SK-N-SH (cell line): ENCODE results near the gene RABGAP1L. TPM values are rescaled to one million over a fixed set of nuclear protein-coding genes. Genes with fewer than 3 reads are reported as not detected.

Experiments used
- CTCF ChIA-PET: fragments of 300-600, 350-600 bp; formaldehyde crosslinking; extraction: SDS; loops from one replicate; lab custom pipeline; 2021; lab: Yijun Ruan, JAX
- POLR2A ChIA-PET: fragments of 350-600 bp; sonication (Branson Sonifier 250); formaldehyde crosslinking; extraction: SDS; loops from one replicate; lab custom pipeline; 2020; ENCODE audit warnings: antibody characterized with exemption, inconsistent platforms; lab: Yijun Ruan, JAX
- DNase-seq: peaks from one replicate; pipeline ENCODE4 v3.0.0; 2012
- H2AFZ ChIP-seq: fragments of 200-600 bp; sonication (generic); 2 replicates; pipeline ENCODE4 v1.8.1; 2016; ENCODE audit warnings: antibody characterized with exemption, mild to moderate bottlenecking, low read depth
- H3F3A ChIP-seq: fragments of 200-600 bp; sonication (generic); replicated peaks from 2 replicates; pipeline ENCODE3; 2016; ENCODE audit warnings: antibody characterized with exemption, mild to moderate bottlenecking; ENCODE audit not compliant: insufficient read depth
- H3K27ac ChIP-seq, 2 experiments: fragments of 200-500 bp in 1 of 2; fragments of 200-600 bp in 1 of 2; sonication (Bioruptor generic) in 1 of 2; sonication (generic), shearing (Covaris generic) in 1 of 2; 2 replicates each; pipeline versions ENCODE4 v1.5.1 to v1.6.1; 2014 to 2016; ENCODE audit warnings: low read depth in 2 of 2, inconsistent platforms in 1 of 2, low read length in 1 of 2, mild to moderate bottlenecking in 1 of 2, mixed read lengths in 1 of 2
- H3K27me3 ChIP-seq: fragments of 200-600 bp; sonication (generic), shearing (Covaris generic); 2 replicates; pipeline ENCODE4 v1.6.1; 2016; ENCODE audit warnings: mixed run types; ENCODE audit not compliant: insufficient read depth
- H3K36me3 ChIP-seq, 2 experiments: fragments of 200-500 bp in 1 of 2; fragments of 200-600 bp in 1 of 2; sonication (Bioruptor generic) in 1 of 2; sonication (generic) in 1 of 2; replicated peaks in 1 of 2; 2 replicates each; pipeline versions ENCODE3 to v1.5.1; 2014 to 2016; ENCODE audit warnings: low read length in 1 of 2, mild to moderate bottlenecking in 1 of 2; ENCODE audit not compliant: insufficient read depth in 2 of 2, control insufficient read depth in 1 of 2
- H3K4me1 ChIP-seq, 2 experiments: fragments of 200-500 bp in 1 of 2; fragments of 200-600 bp in 1 of 2; sonication (Bioruptor generic) in 1 of 2; sonication (generic), shearing (Covaris generic) in 1 of 2; 2 replicates each; pipeline versions ENCODE4 v1.5.1 to v1.6.1; 2014 to 2016; ENCODE audit warnings: low read depth in 1 of 2, low read length in 1 of 2, mixed run types in 1 of 2; ENCODE audit not compliant: insufficient read depth in 2 of 2, control insufficient read depth in 1 of 2
- H3K4me2 ChIP-seq: fragments of 200-600 bp; sonication (generic), shearing (Covaris generic); 2 replicates; pipeline ENCODE4 v1.6.1; 2017; ENCODE audit warnings: mixed run types
- H3K4me3 ChIP-seq, 2 experiments: fragments of 200-500 bp in 1 of 2; fragments of 200-600 bp in 1 of 2; sonication (Bioruptor generic) in 1 of 2; sonication (generic), shearing (Covaris generic) in 1 of 2; 2 replicates each; pipeline versions ENCODE4 v1.5.1 to v1.8.1; 2014 to 2016; ENCODE audit warnings: low read depth in 2 of 2, inconsistent platforms in 1 of 2, low read length in 1 of 2, mild to moderate bottlenecking in 1 of 2, mixed read lengths in 1 of 2, moderate library complexity in 1 of 2
- H3K79me2 ChIP-seq: fragments of 200-600 bp; sonication (generic); 2 replicates; pipeline ENCODE4 v1.8.1; 2017; ENCODE audit warnings: mild to moderate bottlenecking; ENCODE audit not compliant: insufficient read depth
- H3K9ac ChIP-seq: fragments of 200-600 bp; sonication (generic); 2 replicates; pipeline ENCODE4 v1.6.1; 2017; ENCODE audit warnings: mixed run types
- H3K9me2 ChIP-seq: fragments of 200-600 bp; sonication (generic); 2 replicates; pipeline ENCODE4 v1.6.1; 2017; ENCODE audit warnings: mixed run types
- H3K9me3 ChIP-seq: fragments of 200-600 bp; sonication (generic); 2 replicates; pipeline ENCODE4 v1.6.1; 2017; ENCODE audit warnings: mixed run types, mild to moderate bottlenecking, moderate library complexity
- H4K20me1 ChIP-seq: fragments of 200-600 bp; sonication (generic); 2 replicates; pipeline ENCODE4 v1.6.1; 2017; ENCODE audit warnings: mild to moderate bottlenecking, mixed run types; ENCODE audit not compliant: insufficient read depth
- FOSL2 ChIP-seq: IDR thresholded peaks from 2 replicates; pipeline ENCODE4 v1.4.0; 2012; ENCODE audit warnings: low read depth, mild to moderate bottlenecking, moderate library complexity, borderline replicate concordance
- FOXJ3 ChIP-seq: sonication (generic); formaldehyde crosslinking; IDR thresholded peaks from 2 replicates; pipeline ENCODE4 v1.5.1; 2020; ENCODE audit warnings: mild to moderate bottlenecking, missing genetic modification reagents
- GABPA ChIP-seq: IDR thresholded peaks from 2 replicates; pipeline ENCODE4 v1.4.0; 2012; ENCODE audit warnings: low read depth, mild to moderate bottlenecking
- MEF2A ChIP-seq: IDR thresholded peaks from 2 replicates; pipeline ENCODE4 v1.4.0; 2012; ENCODE audit warnings: low read depth, borderline replicate concordance
- POLR2AphosphoS5 ChIP-seq: IDR thresholded peaks from 2 replicates; pipeline ENCODE4 v1.6.1; 2012; ENCODE audit warnings: low read depth, low read length
- RFX5 ChIP-seq: IDR thresholded peaks from 2 replicates; pipeline ENCODE4 v1.6.1; 2012; ENCODE audit warnings: mild to moderate bottlenecking, improper control_type of control experiment, low read length
- RXRA ChIP-seq: IDR thresholded peaks from 2 replicates; pipeline ENCODE4 v1.4.0; 2012; ENCODE audit warnings: low read depth, mild to moderate bottlenecking, borderline replicate concordance
- SMC3 ChIP-seq: IDR thresholded peaks from 2 replicates; pipeline ENCODE4 v1.6.1; 2012; ENCODE audit warnings: low read depth, low read length, improper control_type of control experiment
- TCF12 ChIP-seq: IDR thresholded peaks from 2 replicates; pipeline ENCODE4 v1.4.0; 2012
- TEAD4 ChIP-seq: IDR thresholded peaks from 2 replicates; pipeline ENCODE4 v1.4.0; 2012; ENCODE audit warnings: mild to moderate bottlenecking, borderline replicate concordance; ENCODE audit not compliant: insufficient read depth
- WGBS: methylation state at CpG from one replicate; pipeline ENCODE4 v1.1.6; 2017; ENCODE audit warnings: low lambda C conversion rate; 5-methylcytosine and 5-hydroxymethylcytosine counted together
- polyA plus RNA-seq, 3 experiments: library from polyadenylated mRNA; depleted of rRNA; stranded (reverse); fragments of >200 nt; gene quantifications; 2 replicates each; pipeline ENCODE4 v1.2.3, GENCODE V29; 2012
- TF ChIP-seq, protein P1 (sequence below): fragments of 150-350 bp; IDR thresholded peaks from 2 replicates; pipeline ENCODE4 v1.6.1; 2017; ENCODE audit warnings: antibody characterized with exemption, low read length, low read depth, borderline replicate concordance
- TF ChIP-seq, protein P2 (sequence below): fragments of 150-350 bp; IDR thresholded peaks from 2 replicates; pipeline ENCODE4 v1.6.1; 2016; ENCODE audit warnings: mild to moderate bottlenecking, low read depth, low read length
- TF ChIP-seq, protein P3 (sequence below): IDR thresholded peaks from 2 replicates; pipeline ENCODE4 v1.4.0; 2012; ENCODE audit warnings: low read depth, borderline replicate concordance

Gene RABGAP1L
- polyA plus RNA-seq, 1 of the 3 experiments (the other 2 are of a cell fraction): 7.2 TPM

DNA sequence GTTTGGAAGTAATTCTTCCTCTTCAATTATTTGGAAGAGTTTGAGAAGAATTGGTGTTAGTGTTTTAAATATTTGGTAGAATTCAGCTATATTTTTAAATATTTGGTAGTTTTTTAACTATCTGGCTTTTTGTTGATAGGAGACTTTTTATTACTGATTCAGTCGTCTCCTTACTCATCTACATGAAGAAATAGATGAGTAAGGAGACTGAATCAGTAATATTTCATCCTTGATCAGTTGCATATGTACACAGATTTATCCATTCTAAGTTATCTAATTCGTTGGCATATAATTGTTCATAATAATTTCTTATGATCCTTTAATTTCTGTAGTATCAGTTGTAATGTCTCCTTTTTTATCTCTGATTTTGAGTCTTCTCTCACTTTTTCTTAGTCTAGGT, 512.5 kb downstream of the RABGAP1L start:
- H3K27me3 ChIP-seq: no peaks in the 10 kb centered on the region
- 34% methylated on average over 2 of the region's 2 CpGs for WGBS
- no peak overlapping the region for H3K9ac ChIP-seq
- H3F3A ChIP-seq: no peaks in the 10 kb centered on the region
- no peaks in the 10 kb centered on the region for H3K9me3 ChIP-seq
- H3K4me3 ChIP-seq: no peak overlapping the region
- TF ChIP-seq, protein P1, sequence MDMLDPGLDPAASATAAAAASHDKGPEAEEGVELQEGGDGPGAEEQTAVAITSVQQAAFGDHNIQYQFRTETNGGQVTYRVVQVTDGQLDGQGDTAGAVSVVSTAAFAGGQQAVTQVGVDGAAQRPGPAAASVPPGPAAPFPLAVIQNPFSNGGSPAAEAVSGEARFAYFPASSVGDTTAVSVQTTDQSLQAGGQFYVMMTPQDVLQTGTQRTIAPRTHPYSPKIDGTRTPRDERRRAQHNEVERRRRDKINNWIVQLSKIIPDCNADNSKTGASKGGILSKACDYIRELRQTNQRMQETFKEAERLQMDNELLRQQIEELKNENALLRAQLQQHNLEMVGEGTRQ: no peak
- TF ChIP-seq, protein P2, sequence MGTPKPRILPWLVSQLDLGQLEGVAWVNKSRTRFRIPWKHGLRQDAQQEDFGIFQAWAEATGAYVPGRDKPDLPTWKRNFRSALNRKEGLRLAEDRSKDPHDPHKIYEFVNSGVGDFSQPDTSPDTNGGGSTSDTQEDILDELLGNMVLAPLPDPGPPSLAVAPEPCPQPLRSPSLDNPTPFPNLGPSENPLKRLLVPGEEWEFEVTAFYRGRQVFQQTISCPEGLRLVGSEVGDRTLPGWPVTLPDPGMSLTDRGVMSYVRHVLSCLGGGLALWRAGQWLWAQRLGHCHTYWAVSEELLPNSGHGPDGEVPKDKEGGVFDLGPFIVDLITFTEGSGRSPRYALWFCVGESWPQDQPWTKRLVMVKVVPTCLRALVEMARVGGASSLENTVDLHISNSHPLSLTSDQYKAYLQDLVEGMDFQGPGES: no peak
- H3K36me3 ChIP-seq: no peaks in the 10 kb centered on the region
- DNase-seq: no peak
- no peaks in the 10 kb centered on the region for H3K4me1 ChIP-seq
- H2AFZ ChIP-seq: no peak overlapping the region
- H3K9me2 ChIP-seq: no peaks in the 10 kb centered on the region
- H3K27ac ChIP-seq: no peak overlapping the region
- POLR2A ChIA-PET: no interaction called here
- H4K20me1 ChIP-seq: no peaks in the 10 kb centered on the region
- CTCF ChIA-PET: no interaction called here
- H3K79me2 ChIP-seq: no peaks in the 10 kb centered on the region
- no peak overlapping the region for H3K4me2 ChIP-seq

DNA sequence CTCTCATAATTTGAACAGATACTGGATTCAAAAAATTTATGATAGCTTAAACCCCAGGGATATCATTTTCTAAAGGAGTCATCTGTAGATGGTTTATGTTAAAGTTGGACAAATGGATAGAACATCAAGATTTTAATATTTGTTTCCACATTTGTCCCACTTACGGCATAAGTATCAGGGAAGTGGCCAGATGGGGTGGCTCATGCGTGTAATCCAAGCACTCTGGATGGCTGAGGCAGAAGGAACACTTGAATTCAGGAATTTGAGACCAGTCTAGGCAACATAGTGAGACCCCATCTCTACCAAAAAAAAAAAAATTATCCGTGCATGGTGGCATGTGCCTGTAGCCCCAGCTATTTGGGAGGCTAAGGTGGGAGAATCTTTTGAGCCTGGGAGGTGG, 517.5 kb downstream of the RABGAP1L start:
- no peak overlapping the region for H3K9ac ChIP-seq
- no peak overlapping the region for H3K4me2 ChIP-seq
- no peaks in the 10 kb centered on the region for H3F3A ChIP-seq
- H3K4me3 ChIP-seq: no peak overlapping the region
- H3K9me3 ChIP-seq: no peaks in the 10 kb centered on the region
- ChIA-PET CTCF (interaction anchor here (0.6 kb wide), 1 partner anchor 1045 kb away, joined by 3 read pairs; no protein-coding TSS in a partner anchor), POLR2A (interaction anchor here (0.6 kb wide), 1 partner anchor 166 kb away, joined by 3 read pairs; no protein-coding TSS in a partner anchor)
- no peaks in the 10 kb centered on the region for H3K4me1 ChIP-seq
- H3K27ac ChIP-seq: no peak overlapping the region
- H2AFZ ChIP-seq: no peak overlapping the region
- H3K27me3 ChIP-seq: no peaks in the 10 kb centered on the region
- H3K36me3 ChIP-seq: no peaks in the 10 kb centered on the region
- H3K79me2 ChIP-seq: no peaks in the 10 kb centered on the region
- no peaks in the 10 kb centered on the region for H4K20me1 ChIP-seq
- no peak for TF ChIP-seq FOSL2
- no peak for TF ChIP-seq RXRA
- TF ChIP-seq FOXJ3 (CRISPR knock-in tag): no peak
- TF ChIP-seq, protein P2: no peak
- TF ChIP-seq TCF12: no peak
- no peak for TF ChIP-seq TEAD4
- TF ChIP-seq, protein P3, sequence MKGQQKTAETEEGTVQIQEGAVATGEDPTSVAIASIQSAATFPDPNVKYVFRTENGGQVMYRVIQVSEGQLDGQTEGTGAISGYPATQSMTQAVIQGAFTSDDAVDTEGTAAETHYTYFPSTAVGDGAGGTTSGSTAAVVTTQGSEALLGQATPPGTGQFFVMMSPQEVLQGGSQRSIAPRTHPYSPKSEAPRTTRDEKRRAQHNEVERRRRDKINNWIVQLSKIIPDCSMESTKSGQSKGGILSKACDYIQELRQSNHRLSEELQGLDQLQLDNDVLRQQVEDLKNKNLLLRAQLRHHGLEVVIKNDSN: no peak
- TF ChIP-seq GABPA: no peak
- no peak for TF ChIP-seq SMC3
- no peak for TF ChIP-seq POLR2AphosphoS5
- TF ChIP-seq MEF2A: no peak
- TF ChIP-seq RFX5: no peak
- no peak for DNase-seq
- 87% methylated on average over 3 of the region's 3 CpGs for WGBS
- H3K9me2 ChIP-seq: no peaks in the 10 kb centered on the region
